ENCODE measurements around the gene ACP7. TPM values are rescaled to one million over a fixed set of nuclear protein-coding genes. Genes with fewer than 3 reads are reported as not detected.
"Not testable (repeated sequence)": the region's sequence is repeated elsewhere in the genome, so short reads cannot be mapped to it uniquely, and the experiment has no call there.

Gene ACP7
- polyA plus RNA-seq, 3 donors = 0.29 to 0.75 (median 0.67) TPM

DNA sequence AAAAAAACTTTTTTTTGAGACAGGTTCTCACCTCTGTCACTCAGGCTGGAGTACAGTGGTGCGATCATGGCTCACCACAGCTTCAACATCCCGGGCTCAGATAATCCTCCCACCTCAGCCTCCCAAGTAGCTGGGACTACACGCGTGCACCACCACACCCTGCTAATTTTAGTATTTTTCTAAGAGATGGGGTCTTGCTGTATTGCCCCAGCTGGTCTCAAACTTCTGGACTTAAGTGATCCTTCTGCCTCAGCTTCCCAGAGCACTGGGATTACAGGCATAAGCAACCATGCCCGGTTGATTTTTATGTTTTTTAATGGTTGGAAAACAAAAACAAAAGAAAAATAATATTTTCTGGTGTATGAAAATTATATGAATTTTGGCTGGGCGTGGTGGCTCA is 9.2 kb upstream of the ACP7 start:
- no peak for DNase-seq

DNA sequence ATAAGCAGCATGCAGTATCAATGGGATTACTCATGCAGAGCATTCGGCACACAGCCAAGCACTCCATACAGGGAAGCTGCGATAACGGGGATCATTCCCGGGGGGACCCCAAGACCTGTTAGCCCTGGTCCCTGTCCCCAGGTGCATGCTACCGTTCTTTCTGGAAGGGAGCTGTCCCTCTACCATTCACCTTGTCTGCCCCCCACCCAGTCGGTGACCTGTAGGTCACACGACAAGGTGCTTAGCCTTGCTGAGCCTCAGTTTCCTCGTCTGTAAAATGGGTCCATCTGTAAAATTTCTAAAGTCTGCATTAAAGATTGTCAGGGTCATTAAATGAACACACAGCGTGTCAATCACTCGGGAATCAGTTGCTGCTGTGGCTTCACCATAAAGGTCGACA is 6.8 kb upstream of the ACP7 start:
- DNase-seq = no peak

DNA sequence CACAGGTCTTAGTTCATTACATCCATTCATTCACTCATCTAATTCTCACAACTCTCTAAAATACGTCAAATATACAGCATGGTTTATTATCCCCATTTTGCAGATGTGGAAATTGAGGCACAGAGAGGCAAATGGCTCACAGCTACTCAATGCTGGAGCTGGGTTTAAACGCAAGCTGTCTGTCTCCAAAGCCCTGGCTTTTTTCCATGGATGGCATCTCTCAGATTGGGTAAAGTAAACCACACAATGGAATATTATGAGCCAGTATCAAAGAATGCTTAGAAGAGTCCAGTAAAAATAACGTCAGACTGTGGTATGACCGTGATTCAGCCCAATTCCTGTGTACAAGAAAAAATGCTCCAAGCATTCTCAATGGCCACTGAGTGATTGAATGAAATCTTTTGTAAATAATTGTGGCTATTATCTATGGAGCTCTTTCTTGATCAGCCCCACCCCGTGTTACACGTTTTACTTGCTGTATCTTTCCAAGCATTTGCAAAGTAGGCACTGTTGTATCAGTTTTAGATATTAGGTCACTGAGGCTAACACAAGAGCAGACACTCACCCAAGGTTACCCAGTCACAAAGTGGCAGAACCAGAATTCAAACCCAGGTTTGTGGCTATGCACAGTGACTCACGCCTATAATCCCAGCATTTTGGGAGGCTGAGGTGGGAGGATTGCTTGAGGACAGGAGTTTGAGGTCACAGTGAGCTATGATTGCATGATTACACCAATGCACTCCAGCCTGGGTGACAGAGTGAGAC is 5.5 kb upstream of the ACP7 start:
- DNase-seq = no peak

DNA sequence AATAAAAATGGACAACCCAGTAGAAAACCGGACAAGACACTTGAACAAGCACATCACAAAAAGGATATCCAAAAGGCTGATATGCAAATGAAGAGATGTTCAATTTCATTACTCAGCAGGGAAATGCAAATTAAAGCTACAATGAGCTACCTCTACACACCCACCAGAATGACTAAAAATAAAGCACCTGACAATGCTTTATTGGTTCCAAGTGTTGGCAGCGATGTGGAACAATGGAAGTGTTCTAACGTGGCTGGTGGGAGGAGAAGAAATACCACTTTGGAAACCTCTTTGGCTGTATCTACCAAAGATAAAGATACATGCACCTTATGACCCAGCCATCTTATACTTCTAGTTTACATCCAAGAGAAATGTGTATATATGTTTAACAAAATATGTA is 3.7 kb upstream of the ACP7 start:
- no peak for DNase-seq

DNA sequence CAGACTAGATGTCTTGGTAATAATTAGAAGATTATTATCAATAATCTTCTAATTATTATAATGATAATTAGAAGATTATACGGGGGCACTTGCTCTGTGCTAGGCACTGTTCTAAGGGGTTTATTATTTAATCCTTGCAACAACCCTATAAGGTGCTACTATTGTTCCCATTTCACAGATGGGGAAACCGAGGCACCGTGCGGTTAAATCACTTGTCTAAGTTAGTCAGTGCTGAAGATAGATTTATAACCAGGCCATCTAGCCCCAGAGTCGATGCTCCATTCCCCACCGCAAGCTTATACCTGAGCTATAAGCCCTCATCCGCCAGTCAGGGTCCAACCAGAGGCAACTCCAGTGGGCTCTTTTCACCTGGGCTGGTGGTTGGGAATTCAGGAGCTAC is 2.0 kb upstream of the ACP7 start:
- DNase-seq = no peak

DNA sequence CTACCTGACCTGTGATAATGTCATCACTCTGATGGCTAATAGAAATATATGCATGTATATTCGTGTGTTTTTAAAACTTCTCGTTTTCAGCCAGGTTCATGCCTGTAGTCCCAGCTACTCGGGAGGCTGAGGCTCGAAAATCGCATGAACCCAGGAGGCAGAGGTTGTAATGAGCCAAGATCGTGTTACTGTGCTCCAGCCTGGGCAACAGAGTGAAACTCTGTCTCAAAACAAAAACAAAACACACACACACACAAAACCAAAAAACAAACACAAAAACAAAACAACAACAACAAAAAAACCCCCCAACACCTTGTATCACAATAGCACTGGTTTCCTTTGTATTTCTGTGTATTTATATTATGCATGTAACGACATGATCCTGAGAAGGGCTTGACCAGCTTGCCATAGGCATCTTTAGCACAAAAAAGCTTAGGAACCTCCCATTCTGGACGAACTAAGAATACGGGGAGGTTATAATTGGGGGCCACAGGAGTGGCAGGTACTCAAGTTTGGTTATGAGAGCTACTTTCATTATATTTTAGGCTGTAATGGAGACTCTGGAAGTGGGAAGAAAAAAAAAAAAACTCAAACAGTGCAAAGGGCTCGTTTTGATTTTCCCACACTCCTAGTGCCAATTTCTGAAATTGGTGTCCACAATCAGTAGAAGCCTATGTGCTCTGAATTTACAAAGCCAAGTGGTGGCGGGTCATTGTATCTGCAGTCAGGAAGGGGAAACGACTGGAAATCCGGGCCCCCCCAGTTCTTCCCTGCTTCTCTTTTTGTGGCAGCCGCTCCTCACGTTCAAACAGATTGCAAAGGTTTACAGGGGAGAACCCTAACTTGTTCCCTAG is 1.2 kb upstream of the ACP7 start:
- DNase-seq = no peak

DNA sequence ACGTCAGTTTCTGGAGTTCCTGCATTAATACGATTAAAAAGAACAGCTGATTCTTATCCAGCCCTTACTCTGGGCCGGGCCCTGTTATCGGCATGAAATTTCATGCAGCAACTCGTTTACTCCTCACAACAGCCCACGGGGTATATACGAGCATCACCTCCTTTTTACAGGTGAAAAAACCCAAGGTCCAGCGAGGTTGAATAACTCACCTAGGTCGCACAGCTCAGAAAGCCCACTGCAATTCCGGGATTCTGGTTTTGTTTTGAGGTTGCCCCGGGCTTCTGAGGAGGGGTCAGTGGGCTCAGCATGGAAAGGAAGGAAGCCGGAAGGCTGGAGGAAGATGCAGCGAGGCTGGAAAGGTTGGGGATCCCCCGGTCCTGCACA is 577 bp upstream of the ACP7 start:
- no peak for DNase-seq

DNA sequence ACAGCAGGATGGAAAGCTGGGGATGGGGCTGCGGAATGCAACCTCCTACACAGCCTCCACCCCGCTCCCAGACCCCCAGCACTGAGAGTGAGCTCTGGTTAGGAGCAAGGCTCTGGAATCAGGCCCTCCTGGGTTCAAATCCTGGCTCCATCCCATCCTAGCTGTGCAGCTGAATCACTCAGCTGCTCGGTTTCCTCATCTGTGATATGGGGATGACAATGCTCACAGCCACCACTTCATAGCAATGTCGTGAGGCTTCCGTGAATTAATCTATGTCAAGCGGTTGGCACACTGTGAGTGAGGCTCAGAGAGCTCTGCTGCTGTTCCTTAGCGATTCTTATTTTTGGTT is 538 bp downstream of the ACP7 start:
- no peak for DNase-seq

DNA sequence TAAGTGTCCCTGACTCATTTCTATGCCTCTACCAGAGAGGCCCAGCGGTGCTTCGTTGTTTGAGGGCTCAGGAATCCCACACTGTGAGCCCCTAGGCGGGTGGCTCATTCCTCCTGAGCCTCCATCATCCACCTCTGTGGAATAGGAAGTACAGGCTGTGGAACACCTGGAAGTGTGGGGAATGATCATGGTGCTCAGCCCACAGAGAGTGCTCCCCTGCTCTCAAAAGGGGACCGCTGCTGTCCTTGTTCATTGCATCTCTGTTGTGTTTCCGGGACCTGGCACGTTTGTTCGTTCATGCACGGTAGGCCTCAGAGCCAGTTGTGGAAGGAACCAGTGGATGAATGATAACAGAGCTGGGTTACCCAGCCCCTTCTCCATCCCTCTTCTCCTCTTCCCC is 1.2 kb downstream of the ACP7 start:
- DNase-seq = no peak

DNA sequence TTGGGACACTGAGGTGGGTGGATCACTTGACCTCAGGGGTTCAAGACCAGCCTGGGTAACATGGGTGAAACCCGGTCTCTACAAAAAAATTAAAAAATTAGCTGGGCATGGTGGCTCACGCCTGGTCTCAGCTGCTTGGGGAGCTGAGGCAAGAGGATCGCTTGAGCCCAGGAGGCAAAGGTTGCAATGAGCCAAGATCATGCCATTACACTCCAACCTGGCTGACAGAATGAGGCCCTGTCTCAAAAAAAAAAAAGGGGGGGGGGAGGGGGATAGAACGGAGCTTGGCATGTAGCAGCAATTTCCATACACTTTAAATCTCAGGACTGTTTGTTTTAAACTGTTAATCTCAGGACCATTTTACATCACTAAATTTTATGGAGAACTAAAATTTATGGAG is 2.2 kb downstream of the ACP7 start:
- DNase-seq = no peak

DNA sequence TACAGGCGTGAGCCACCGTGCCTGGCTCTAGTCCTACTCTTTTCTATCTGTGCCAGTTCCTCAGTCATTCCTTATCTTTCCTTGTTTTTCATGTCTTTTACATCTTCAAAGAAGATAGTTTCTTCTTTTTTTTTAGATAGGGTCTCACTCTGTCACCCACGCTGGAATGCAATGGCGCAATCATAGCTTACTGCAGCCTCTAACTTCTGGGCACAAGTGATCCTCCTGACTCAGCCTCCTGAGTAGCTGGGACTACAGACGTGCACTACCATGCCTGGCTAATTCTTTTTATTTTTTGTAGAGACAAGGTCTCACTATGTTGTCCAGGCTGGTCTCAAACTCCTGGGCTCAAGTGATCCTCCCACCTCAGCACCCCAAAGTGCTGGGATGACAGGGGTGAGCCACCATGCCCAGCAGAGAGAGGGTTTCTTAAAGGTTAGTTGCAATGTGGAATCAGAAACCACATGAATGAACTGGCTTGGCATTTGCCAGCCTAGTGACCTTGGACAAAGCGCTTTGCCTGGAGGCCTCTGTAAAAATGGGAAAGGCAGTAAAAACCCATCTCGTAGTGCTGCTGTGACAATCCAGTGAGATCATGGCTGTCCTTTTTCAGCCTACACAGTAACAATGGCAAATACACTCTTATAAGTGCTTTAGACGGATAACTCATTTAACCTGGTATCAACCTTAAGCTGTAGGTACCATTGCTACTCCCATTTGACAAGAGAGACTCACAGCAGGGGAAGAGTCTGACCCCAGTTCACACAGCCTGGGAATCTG is 3.9 kb downstream of the ACP7 start:
- no peak for DNase-seq

DNA sequence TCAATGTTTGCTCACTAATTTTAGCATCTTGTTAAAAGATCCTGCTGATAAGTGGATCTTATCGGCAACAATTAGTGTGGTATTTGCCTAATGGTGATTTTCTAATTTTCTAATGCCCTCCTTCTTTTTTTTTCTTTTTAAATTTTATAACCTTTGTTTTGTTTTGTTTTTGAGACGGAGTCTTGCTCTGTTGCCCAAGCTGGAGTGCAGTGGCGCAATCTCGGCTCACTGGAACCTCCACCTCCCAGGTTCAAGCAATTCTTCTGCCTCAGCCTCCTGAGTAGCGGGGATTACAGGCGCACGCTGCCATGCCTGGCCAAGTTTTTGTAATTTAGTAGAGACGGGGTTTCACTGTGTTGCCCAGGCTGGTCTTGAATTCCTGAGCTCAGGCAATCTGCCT is 5.8 kb downstream of the ACP7 start:
- not testable (repeated sequence) for DNase-seq

DNA sequence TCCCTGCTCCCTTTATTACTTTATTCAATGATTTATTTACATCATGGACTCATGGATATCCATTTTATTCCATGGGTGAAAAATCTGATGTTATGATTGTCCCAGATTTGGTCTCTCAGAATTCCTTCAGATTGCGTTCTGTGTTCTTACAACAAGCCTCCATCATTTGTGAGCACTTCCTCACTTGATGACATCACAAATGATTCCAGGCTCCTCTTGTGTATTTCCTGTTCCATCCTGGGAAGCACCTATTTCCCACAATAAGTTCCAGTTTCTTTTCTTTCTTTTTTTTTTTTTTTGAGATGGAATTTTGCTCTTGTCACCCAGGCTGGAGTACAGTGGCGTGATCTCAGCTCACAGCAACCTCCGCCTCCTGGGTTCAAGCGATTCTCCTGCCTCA is 6.7 kb downstream of the ACP7 start:
- no peak for DNase-seq

DNA sequence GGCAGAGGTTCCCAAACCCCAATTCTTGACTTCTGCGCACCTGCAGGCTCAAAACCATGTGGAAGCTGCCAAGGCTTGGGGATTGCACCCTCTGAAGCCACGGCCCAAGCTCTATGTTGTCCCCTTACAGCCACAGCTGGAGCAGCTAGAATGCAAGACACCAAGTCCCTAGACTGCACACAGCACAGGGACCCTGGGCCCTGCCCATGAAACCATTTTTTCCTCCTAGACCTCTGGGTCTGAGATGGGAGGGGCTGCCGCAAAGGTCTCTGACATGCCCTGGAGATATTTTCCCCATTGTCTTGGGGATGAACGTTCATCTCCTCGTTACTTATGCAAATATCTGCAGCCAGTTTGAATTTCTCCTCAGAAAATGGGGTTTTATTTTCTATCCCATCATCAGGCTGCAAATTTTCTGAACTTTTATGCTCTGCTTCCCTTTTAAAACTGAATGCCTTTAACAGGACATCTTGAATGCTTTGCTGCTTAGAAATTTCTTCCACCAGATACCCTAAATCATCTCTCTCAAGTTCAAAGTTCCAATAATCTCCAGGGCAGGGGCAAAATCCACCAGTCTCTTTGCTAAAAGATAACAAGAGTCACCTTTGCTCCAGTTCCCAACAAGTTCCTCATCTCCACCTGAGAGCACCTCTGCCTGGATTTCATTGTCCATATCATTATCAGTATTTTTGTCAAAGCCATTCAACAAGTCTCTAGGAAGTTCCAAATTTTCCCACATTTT is 11.8 kb downstream of the ACP7 start:
- not testable (repeated sequence) for DNase-seq

DNA sequence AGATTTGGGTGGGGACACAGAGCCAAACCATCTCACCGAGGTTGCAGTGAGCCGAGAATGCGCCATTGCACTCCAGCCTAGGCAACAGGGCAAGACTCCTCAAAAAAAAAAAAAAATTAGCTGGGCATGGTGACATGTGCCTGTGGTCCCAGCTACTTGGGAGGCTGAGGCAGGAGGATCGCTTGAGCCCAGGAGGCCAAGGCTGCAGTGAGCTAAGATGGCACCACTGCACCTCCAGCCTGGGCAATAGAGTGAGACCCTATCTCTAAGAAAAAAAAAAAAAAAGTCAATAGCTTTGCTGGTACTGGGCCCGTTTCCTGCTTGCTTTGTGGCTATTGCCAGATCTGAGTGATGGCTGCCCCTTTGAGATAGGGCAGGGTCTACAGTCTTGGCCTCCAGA is 13.1 kb downstream of the ACP7 start:
- no peak for DNase-seq

DNA sequence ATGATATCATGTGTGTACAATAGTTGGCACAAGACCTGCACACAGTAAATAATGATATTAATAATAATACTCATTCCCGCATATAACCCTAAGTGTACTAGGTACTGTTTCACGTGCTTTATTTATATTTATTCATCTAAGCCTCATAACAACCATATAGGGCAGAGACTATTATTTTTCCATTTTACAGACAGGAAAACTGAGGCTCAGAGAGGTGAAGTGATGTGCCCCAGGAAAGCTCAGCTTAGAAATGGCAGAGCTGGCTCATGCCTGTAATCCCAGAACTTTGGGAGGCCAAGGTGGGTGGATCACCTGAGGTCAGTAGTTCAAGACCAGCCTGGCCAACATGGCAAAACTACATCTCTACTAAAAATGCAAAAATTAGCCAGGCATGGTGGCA is 13.6 kb downstream of the ACP7 start:
- no peak for DNase-seq

DNA sequence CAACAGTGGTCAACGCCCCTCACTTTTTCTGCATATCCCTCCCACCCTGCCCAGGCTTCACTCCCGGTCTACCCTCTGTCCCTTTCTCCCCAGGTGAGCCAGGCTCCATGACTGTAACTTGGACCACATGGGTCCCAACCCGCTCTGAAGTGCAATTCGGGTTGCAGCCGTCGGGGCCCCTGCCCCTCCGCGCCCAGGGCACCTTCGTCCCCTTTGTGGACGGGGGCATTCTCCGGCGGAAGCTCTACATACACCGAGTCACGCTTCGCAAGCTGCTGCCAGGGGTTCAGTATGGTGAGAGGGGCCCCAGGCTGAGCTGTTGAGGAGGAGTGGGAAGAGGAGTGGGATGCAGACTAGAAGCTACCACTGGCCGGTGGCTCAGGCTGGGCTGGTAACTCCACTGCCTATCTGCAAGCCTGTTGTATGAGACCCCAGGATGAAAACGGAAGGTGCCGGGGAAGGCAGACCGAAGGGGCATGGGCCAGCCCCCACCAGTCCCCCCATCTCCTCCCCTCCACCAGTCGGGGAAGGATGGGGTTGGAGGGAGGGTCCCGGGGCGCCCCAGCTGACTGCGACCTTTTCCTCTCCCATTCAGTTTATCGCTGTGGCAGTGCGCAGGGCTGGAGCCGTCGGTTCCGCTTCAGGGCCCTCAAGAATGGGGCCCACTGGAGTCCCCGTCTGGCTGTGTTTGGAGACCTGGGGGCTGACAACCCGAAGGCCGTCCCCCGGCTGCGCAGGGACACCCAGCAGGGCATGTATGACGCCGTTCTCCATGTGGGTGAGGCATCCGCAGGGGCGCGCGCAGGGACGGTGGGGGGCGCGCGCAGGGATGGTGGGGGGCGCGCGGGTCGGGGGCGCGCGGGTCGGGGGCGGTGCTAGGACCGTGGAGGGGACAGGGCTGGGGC is 14.4 kb downstream of the ACP7 start:
- DNase-seq = peak; percentile 31

DNA sequence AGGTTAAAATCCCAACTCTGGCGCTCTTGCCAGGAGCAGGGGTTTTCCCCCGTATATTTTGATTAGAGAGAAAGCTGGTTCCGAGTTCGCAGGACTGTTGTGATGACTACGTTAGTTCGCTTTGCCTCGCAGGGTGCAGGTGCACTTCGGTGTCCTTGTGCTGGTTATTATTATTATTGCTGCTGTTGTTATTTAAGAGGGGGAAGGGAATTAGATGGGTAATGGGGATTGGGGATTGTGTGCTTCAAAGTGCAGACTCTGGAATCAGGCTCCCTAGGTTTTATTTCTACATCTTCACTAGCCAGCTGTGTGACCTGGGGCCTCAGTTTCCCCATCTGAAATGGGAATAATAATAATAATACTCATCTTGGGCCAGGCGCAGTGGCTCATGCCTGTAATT is 15.2 kb downstream of the ACP7 start:
- no peak for DNase-seq

DNA sequence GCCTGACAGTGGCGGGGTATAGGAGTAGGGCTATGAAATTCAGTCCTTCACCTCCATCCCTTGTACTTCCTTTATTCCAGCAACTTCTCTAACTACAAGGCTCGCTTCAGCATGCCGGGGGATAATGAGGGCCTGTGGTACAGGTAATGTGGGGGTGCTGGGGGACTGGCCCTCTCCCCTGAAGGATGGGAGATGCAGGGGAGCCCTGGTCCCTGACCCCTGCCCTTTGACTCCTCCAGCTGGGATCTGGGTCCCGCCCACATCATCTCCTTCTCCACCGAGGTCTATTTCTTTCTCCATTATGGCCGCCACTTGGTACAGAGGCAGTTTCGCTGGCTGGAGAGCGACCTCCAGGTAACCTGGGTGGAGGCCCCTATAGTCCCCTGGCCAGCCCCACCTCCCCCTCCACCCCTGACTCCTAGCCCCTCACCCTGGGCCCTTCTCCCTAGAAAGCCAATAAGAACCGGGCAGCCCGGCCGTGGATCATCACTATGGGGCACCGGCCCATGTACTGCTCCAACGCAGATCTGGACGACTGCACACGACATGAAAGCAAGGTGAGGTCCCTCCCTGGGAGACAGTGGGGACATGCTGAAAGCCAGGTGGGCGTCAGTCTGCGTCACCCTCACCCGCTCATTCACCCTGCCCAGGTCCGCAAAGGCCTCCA is 16.5 kb downstream of the ACP7 start:
- no peak for DNase-seq

DNA sequence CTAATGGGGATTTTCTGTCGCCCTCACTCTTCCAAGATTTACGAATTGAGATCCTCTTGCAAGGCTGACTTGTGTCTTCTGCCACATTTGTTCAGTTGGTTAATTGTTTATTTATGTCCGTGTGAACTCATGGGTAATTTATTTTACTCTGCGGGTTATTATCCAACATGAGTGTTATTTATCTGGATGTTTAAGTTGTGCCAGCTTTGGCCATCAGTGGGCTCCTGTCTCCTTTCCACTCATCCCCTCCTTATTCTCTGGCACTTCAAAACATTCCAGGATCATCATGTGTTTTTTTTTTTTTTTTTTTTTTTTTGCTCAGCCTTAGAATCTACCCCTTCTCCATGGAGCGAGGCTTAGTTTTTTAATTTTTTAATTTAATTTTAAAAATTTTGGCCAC is 19.0 kb downstream of the ACP7 start:
- no peak for DNase-seq
